NCI-H446 (cell line): Measurements from ENCODE around the gene CDK10.
"Not testable (repeated sequence)": the region's sequence is repeated elsewhere in the genome, so short reads cannot be mapped to it uniquely, and the experiment has no call there.

Experiments
- DNase-seq, 2 experiments: peaks; one replicate each; lab custom pipeline; 2025; lab: John Stamatoyannopoulos, UW

CDK10 gene

DNA sequence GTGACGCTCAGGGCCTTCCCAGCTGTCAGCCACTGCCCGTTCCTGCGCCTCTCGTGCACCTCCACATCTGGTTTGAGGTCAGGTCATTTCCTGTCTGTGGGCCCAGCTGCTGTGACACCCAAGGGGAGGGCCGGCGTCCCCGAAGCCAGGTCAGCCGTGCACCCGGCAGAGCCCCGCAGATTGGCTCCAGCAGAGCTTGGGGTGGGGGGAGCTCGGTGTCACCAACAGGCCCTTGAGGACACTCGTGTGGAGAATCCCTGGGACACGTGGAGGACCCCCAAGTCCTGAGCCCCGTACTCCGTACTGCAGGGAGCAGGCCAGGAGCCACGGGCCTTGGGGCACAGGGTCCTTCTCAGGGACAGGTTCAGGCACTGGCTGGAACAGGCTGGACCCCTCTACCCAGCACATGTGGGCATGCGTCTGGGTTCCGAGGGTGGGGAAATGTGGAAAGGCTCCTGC, 10.2 kb downstream of the CDK10 start:
- DNase-seq, result no peak

DNA sequence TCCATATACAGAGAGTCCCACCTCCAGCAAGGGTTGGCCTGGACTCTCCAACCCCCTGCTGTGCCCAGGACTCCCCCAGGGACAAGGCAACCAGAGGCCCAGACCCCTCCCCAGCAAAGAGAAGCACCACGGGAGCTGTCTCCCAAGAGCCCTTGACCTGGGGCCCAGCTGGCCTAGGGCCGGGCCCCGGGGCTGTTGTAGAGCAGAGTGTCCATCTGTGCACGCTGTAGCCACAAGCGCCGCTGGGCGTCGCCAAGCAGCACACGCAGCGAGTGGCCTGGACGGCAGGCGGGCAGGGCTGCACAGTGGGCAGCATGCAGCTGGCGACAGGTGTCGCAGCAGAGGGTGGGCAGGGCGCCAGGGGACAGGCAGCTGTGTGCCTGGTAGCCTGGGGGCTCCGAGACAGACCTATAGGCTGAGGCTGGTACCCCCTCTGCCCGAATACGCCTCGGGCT, 10.7 kb downstream of the CDK10 start:
- DNase-seq, result no peak

DNA sequence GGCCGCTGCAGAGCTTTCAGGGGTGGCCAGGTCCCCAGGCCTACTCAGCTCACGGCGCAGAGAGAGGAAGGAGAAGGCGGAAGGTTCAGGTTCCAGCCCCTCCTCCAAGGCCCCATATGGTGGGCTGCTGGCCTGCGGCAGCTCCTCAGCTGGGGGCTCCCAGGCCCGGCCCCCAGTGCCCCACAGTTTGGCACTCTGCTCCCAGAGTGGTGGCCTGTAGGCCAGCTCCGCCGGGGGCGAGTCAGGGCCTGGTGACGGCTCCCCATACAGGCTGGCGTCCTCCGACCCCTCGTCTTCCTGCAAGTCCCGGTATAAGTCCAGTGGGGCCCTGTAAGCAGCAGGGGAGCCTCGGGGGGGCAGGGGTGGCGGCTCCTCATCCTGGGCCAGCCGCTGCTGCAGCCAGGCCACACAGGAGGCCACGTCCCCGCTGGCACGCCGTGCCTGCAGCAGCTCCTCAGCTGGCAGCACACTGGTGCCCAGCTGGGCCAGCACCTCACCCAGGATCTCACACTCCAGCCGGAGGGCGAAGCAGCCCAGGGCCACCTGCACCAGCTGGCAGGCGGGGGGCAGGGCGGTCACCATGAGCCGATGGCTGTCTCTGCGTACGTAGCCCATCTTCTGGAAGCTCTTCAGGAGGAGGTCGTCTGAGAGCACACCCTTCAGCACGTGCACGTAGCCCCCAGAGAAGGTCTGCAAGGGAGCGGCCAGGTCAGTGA, 11.3 kb downstream of the CDK10 start:
- no peak for DNase-seq

DNA sequence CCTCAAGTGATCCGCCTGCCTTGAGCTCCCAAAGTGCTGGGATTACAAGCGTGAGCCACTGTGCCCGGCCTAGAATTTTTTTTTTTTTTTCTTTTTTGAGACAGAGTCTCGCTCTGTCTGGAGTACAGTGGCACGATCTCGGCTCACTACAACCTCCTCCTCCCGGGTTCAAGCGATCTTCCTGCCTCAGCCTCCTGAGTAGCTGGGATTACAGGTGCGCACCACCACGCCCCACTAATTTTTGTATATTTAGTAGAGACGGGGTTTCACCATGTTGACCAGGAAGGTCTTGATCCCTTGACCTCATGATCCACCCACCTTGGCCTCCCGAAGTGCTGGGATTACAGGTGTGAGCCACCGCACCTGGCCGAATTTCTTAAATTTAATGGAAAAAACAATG, 12.2 kb downstream of the CDK10 start:
- not testable (repeated sequence) for DNase-seq

DNA sequence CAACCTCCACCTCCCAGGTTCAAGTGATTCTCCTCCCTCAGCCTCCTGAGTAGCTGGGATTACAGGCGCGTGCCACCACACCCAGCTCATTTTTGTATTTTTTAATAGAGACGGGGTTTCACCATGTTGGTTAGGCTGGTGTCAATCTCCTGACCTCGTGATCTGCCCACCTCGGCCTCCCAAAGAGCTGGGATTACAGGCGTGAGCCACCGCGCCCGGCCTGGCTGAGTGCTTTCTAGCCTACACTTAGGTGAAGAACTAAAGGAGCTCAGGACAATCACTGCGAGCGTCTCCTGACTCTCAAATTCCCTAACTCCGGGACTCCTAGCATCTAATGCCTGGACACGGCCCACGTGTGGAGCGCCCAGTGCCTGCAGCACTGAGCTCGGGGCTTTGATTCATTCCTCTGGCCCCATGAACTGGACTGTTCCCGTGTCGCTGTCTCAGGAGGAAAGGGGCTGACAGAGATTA, 13.2 kb downstream of the CDK10 start:
- DNase-seq, result not testable (repeated sequence)

DNA sequence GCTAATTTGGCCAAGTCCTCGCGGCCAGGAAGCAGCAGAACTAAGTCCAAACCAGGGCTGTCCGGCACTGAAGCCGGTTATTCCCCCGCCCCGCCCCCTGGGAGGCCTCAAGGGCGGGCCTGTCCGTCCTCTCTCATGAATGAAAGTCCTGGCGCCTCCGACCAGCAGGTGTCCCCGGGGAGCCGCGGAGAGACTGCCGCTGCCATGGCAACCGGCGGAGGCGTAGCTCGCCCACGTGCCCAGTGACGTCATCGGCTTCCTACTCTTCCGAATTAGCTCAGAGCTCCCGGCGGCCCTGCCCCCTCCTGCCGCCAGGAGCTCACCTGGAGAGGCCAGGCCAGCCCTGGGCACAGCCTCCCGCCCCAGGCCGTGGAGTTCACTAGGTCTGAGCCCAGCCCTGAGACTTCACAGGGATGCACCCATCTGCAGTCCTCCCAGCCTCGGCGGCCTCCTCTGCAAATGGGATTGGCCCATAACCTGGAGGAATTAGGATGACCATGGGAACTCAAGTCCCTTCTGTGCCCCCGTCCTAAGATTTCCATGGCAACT, 13.7 kb downstream of the CDK10 start:
- DNase-seq, result peak; percentile 77 to 92

DNA sequence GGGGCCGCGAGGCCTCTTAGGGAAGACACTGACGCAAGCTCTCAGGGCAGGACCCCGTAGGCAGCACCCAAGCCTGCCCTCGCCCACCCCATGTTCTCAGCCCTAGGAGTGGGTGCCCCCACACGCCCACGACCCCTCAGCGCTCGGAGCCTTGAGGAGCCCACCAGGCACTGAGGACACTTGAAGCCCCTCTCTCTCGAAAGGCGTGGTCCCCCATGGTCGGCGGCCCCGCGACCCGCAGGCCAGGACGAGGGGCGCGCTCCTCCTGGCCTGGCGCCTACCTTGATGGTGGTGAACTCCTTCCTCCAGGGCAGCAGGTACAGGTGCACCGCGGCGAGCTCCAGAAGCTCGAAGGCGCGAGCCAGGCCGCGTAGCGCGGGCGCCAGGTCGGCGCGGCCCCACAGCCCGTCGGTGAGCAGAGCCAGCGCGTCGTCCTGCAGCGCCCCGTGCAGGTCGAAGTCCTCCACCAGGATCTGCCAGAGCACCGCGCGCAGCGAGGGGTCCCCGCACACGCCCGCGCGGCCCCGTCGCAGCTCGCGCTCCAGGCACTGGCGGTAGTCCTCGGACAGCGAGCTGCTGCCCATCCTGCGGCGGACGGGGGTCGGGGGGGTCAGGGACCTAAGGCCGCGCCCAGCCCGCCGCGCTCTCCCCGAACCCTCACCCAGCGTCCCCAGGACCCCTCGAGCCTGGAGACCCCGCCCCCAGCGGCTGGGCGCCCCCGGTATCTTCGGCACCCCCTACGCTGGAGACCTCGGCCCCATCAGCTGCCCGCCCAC, 14.3 kb downstream of the CDK10 start:
- peak in 1 of 2 experiments; percentile 35 for DNase-seq

DNA sequence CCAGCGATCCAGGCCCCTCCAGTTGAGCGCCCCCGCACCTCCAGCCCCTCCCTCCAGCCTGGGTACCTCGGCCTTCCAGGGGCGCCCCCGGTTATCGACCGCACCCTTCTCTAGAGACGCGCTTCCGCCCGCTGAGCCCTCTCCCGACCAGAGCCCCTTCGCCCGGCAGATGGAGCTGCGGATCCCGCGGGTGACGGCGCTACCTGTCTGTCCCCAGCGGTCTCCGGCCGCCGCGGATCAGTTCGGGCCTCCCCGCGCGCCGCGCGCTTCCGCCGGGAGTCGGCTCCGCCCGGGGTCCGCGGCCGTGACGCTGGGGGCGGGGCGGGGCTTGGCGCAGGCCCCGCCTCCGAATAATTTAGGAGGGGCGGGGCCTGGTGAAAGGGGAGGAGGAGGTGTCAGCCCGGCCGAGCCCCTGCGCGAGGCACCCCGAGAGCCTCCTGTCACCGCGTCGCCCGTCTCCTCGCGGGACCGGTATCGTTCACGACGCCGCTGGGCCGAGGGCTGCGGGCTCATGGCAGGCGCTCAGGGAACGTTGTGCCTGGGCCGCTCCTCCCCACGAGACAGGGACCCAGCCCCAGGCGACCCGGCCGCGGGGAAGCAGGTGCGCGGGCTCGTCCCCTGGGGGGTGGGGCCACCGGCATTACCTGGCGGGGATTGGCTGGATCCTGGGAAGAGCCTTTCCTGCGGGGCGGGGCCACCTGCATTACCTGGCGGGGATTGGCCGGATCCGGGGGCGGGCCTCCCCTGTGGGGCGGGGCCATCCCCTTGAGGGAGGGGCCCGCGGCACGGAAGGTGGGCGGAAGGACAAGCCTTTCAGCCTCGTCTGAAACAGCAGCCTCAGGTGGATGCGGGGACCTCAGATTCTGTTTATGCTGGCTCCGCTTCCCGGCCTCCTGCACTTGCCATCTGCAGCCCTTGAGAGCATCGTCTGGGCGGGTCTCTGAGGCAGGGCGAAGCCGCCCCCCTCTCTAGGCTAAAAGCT, 15.2 kb downstream of the CDK10 start, which contains the start of gene SPATA2L:
TSS of gene SPATA2L (minus strand) at position 281 of the 982 bp plus-strand sequence. CDS start 473 bp downstream, outside the sequence.
- peak; percentile 21 to 80 for DNase-seq

DNA sequence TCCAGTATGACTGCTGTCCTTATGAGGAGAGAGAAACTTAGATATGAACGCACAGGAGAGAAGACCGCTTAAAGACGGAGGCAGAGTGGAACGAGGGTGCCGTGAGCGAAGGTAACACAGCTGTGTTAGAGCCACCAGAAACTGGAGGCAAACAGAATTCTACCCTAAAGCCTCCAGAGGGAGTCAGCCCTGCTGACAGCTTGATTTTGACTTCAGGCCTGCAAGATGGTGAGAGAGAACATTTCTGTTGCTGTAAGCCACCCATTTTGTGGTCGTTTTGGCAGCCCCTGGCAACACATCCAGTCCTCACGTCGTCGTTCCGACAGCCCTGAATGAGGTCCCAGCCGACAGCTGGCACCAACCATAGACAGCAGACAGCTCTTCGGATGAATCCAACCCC, 17.8 kb downstream of the CDK10 start:
- DNase-seq, result no peak

DNA sequence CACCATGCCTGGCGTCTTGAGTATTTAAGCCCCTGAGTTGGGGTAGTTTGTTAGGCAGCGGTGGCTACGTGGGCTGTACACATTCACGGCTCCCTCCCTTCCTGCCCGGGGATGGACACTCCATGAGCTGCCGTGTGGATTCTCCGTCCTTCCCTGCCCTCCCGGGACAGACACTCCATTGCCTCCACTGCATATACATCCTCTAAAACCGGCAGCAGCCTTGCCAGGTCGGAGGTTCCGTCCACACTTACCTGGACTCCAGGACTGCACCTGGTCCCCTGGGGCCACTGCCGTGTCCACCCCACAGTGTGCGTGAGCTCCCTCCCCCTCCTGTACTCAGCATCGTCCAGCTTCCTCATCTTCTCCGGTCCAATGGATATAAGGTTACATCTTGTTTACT, 18.5 kb downstream of the CDK10 start:
- DNase-seq, result no peak

DNA sequence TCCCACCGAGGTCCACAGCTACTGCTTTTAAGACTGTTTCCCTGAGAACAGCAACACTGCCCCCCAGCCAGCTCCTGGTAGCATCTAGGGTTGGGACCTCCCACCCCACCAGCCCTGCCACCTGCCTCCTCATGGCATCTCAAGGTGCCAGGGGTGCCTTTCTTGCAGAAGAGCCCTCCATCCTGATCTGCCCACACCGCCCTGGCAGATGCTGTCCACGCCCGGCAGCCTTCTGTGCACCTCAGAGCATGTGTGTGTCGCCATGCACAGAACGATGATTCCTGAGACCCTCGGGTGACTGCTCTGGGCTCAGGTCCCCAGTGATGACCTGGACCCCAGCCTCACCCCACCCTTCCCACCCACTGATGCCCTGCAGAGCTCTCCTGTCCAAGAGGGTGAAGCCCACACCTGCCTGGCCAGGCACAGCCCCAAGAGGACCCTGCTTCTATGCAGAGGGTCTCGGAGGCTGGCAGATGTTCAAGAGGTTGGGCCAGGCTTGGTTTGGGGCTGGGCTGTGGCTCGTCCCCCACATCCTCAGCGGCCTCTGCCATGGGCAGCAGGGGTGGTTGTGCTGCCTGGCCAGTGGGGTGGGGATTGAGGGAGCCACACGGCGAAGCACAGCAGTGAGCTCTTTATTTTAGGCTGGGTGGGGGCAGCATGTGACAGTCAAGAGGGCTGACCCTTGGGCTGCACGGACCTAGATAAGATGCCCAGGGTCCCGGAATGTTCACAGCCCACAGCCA, 20.2 kb downstream of the CDK10 start:
- no peak for DNase-seq

DNA sequence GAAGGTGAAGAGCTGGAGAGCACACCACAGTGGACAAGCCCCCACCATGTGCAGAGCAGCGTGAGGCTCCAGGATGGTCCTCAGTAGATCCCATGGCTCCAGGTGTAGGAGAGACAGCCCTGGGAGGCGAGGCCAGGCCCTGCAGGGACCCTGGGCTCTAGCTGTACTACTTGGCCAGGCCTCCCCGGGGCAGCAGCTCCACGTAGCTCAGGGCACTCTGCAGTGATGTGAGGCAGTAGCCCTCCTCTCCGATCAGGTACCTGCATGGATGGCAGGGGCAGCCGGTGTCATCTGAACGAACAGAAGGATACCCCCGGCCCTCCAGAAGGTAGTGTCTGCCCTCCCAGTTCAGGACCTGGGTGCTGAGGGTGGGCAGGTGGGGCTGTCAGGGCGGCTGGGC, 21.2 kb downstream of the CDK10 start:
- no peak for DNase-seq

DNA sequence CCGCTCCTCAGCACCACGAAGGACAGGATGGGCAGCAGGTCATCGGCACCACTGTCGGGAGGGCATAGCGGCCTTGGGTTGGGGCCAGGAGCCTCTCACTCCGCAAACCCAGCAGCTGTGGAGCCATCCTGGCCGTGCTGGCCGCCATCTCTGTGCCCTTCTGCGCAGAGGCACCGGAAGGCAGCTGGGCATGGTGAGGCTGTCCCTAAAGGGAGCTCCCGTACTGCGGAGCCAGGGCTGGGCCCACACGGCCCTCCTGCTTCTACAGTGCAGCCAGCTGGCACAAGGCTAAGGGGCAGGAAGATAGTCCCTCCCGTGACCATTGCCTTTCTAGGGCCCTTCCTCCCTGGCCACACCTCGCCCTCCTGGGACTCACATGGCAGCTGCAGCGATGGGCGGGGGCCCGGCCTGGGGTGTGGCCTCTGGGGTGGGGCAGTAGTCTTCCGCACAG, 22.0 kb downstream of the CDK10 start:
- no peak for DNase-seq

DNA sequence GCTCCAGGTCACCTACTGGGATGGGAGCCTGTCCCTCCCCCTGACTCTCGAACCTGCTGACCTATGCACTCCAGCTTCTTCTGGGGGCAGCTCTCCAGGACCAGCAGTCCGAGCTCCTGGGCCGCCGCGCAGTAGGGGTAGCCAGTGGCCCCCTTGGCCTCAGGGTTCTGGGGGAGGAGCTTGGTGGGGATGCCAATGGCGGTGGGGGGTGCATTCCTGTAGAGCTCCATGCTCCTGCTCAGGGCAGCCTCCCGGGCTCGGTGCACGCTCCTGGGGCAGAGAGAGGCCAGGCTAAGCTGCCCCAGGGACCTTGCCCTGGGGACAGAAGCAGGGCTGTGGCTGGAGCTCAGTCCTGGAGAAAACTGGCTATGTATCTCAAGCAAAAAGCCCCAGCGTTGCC, 22.7 kb downstream of the CDK10 start:
- no peak for DNase-seq

DNA sequence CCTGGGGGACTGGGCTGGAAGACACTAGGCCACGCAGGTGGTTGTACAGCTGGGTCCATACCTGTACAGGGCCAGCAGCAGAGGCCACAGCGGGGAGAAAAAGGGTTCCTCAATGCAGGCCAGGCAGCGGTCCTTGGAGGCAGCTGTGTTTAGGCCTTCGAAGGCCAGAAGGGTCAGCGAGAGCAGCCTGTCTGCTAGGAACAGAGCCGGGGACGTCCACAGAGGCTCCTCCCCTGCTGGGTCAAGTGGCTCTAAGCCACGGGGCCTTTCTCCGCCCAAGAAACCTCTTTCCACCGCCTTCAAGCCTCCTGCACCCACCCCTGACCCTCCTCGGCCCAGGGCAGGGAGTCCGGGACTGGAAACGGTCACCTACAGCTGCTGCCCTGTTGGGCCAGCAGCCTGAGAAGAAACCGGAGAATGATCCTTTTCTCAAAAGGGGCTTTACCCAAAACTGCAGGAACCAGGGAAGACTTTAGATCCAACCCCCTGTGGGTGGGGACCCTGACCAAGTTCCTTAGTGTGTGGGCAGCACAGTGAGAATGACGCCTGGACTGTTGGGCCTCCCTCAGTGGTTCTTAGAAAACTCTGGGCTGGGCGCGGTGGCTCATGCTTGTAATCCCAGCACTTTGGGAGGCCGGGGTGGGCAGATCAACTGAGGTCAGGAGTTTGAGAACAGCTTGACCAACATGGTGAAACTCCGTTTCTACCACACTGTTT, 23.4 kb downstream of the CDK10 start:
- DNase-seq, result no peak

DNA sequence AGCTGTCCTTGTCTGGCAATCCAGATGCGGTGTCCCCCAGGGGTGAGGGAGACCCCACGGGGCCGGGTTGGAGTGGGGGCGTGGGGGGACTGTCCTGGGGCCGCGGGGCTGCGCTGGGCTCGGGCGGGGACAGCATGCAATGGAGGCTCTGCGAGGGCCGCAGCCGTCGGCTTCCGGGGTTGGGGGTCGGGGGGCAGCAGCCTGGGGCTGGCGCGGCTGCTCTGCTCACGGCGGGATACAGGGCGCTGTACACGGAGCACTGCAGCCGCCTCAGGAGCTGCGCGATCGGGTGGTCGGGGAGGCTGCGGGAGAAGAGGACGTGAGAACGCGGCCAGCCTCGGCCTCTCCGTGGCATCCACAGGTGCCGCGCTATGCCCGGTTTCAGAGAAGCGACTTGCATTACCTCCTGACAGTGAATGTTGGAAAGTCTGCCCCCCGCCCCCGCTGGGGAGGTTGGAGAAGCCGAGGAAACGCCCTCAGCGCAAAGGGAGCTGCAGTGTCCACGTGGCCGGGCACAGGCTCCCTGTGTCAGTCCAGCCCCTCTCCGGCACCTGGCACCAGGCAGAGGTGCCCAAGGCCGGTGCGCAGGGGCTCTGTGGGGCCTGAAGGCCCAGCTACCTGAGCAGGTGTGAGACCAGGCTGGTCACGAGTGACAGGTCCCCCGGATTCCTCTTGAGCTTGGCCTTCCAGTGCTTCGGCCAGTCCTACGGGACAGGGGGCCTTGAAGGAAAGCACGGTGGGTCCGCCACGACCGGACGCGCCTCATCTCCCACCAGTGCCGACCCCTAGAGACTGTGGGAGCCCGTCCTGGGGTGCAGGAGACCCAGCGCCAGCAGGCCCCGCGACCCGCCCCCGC, 24.4 kb downstream of the CDK10 start:
- DNase-seq, result no peak

DNA sequence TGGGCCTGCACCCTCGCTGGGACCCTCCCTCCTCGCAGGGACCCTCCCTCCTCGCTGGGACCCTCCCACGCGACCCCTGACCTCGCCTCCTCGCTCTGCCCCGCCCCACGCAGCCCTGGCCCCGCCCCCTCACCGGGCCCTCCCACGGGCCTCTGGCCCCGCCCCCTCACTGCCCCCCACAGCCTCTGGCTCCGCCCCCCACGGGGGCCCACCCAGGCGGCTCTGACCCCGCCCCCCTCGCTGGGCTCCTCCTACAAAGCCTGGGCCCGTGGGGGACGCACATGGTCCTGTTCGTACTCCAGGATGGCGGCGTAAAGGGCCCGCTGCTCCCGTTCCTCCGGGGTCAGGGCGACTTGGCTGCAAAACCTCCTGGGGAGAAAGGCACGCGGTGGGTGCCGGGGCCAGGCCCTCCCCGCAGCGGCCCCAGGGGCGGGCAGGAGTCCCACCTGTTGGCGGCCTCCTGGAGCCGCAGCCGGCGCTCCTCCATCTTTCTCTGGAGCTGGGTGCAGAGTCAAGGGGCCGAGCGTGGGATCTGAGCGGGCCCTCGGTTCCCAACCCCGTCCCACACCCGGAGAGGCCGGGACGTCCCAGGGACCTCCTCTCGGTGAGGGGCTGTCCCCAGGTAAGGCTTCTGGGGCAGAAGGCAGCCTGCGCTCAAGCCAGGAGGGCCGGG, 25.2 kb downstream of the CDK10 start:
- peak; percentile 27 to 71 for DNase-seq

DNA sequence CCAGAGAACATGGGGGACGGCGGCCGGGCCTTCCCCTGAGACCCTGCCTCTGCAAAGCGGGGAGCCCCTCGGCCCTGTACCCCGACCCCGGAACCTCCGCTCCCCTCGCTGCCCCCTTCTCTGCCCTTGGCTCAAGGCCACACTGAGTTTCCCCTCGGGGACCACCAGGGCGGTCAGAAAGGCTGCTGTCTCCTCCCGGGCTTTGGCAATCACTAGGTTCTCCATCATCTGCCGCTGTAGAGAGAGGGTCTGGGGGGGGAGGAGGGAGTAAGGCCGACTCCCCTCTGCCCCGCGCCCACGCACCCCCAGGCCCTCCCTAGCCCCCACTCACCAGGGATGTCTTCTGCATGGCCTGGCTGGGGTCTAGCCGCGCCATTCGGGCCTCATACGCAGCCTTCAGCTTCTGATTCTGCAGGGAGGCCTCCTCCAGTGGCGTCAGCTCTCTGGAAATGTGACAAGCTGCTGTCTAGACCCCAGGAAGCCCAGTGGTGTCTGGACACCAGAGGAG, 25.8 kb downstream of the CDK10 start:
- DNase-seq, result no peak
